Tibial nerve (tissue), 4 donors: ENCODE data around the gene MAP7D1.

ENCODE experiments used
- EP300 ChIP-seq, 2 donors: sonication (generic); formaldehyde crosslinking; IDR thresholded peaks; one replicate each; pipeline ENCODE4 v1.6.1; 2017; ENCODE audit warnings: antibody characterized with exemption in 2 of 2, mild to moderate bottlenecking in 1 of 2
- POLR2A ChIP-seq, 2 donors: fragments of 450-650 bp; IDR thresholded peaks; one replicate each; pipeline ENCODE4 v1.6.1; 2017; ENCODE audit warnings: antibody characterized with exemption in 2 of 2, mild to moderate bottlenecking in 2 of 2, moderate library complexity in 2 of 2
- TF ChIP-seq, protein P1 (sequence below), 5 experiments: fragments of 200-600 bp in 3 of 5; fragments of 450-650 bp in 2 of 5; sonication (generic) in 3 of 5; IDR thresholded peaks; one replicate each; pipeline ENCODE4 v1.5.1; 2016 to 2019; ENCODE audit warnings: antibody characterized with exemption in 5 of 5, mild to moderate bottlenecking in 3 of 5, moderate library complexity in 2 of 5

DNA sequence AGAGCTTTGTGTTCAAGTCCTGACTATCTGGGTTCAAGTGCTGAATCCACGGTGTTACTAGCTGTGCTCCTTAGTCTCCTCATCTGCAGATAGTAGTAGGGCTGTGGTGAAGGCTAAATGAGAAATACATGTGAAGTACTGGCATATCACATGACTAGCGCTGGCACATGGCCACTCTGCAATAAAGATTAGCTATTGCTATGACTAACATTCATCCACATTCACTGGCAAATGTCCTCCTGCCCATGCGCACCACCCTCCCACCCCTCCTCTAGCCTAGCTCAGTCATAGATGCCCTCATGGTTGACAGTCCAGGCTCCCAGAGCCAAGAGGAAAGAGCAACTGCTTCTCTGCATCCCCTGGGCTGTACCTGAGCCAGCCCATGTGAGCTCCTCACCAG lies 22.5 kb upstream of the MAP7D1 start:
- TF ChIP-seq POLR2A (IDR thresholded peaks at IDR 0.05) = no peak
- TF ChIP-seq, protein P1, sequence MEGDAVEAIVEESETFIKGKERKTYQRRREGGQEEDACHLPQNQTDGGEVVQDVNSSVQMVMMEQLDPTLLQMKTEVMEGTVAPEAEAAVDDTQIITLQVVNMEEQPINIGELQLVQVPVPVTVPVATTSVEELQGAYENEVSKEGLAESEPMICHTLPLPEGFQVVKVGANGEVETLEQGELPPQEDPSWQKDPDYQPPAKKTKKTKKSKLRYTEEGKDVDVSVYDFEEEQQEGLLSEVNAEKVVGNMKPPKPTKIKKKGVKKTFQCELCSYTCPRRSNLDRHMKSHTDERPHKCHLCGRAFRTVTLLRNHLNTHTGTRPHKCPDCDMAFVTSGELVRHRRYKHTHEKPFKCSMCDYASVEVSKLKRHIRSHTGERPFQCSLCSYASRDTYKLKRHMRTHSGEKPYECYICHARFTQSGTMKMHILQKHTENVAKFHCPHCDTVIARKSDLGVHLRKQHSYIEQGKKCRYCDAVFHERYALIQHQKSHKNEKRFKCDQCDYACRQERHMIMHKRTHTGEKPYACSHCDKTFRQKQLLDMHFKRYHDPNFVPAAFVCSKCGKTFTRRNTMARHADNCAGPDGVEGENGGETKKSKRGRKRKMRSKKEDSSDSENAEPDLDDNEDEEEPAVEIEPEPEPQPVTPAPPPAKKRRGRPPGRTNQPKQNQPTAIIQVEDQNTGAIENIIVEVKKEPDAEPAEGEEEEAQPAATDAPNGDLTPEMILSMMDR (IDR thresholded peaks at IDR 0.05) = no peak
- no peak for TF ChIP-seq EP300 (IDR thresholded peaks at IDR 0.05)
